Mesendoderm (in vitro differentiated cells): ENCODE data around the gene GAB3.
"Not testable (repeated sequence)": the region's sequence is repeated elsewhere in the genome, so short reads cannot be mapped to it uniquely, and the experiment has no call there.

ENCODE experiments used
- DNase-seq: peaks from one replicate; pipeline ENCODE4 v3.0.0; 2013
- H2AK5ac ChIP-seq: 2 replicates; pipeline ENCODE4 v1.6.1; 2013; ENCODE audit warnings: low read length, inconsistent platforms
- H2BK120ac ChIP-seq: 2 replicates; pipeline ENCODE4 v1.6.1; 2013; ENCODE audit warnings: low read depth, mild to moderate bottlenecking, low read length, moderate library complexity, mixed read lengths
- H2BK15ac ChIP-seq: replicated peaks from 2 replicates; pipeline ENCODE4 v1.6.1; 2013; ENCODE audit warnings: low read depth, mild to moderate bottlenecking, moderate library complexity
- H2BK5ac ChIP-seq: 2 replicates; pipeline ENCODE4 v1.6.1; 2013; ENCODE audit warnings: low read length, inconsistent platforms
- H3K18ac ChIP-seq: 2 replicates; pipeline ENCODE4 v1.6.1; 2013; ENCODE audit warnings: mild to moderate bottlenecking, low read length, mixed read lengths
- H3K23ac ChIP-seq: one replicate; pipeline ENCODE4 v1.6.1; 2013; ENCODE audit warnings: low read length
- H3K27ac ChIP-seq: 2 replicates; pipeline ENCODE4 v1.5.1; 2013; ENCODE audit warnings: low read depth, mild to moderate bottlenecking, inconsistent platforms, low read length, moderate library complexity
- H3K27me3 ChIP-seq: 2 replicates; pipeline ENCODE4 v1.6.1; 2013; ENCODE audit warnings: low read length, control low read depth, mild to moderate bottlenecking, inconsistent platforms; ENCODE audit not compliant: insufficient read depth, poor library complexity
- H3K36me3 ChIP-seq: 2 replicates; pipeline ENCODE4 v1.6.1; 2013; ENCODE audit warnings: low read length, inconsistent platforms; ENCODE audit not compliant: control insufficient read depth, insufficient read depth
- H3K4ac ChIP-seq: one replicate; pipeline ENCODE4 v1.6.1; 2013; ENCODE audit warnings: low read depth, mild to moderate bottlenecking, low read length, moderate library complexity
- H3K4me1 ChIP-seq: 2 replicates; pipeline ENCODE4 v1.6.1; 2013; ENCODE audit warnings: low read depth, low read length, inconsistent platforms; ENCODE audit not compliant: control insufficient read depth
- H3K4me2 ChIP-seq: 2 replicates; pipeline ENCODE4 v1.6.1; 2013; ENCODE audit warnings: low read length
- H3K4me3 ChIP-seq: 2 replicates; pipeline ENCODE4 v1.5.1; 2013; ENCODE audit warnings: mild to moderate bottlenecking, low read length
- H3K56ac ChIP-seq: one replicate; pipeline ENCODE4 v1.6.1; 2013; ENCODE audit warnings: low read length
- H3K79me1 ChIP-seq: 2 replicates; pipeline ENCODE4 v1.6.1; 2013; ENCODE audit warnings: low read length, inconsistent platforms
- H3K79me2 ChIP-seq: 2 replicates; pipeline ENCODE4 v1.6.1; 2013; ENCODE audit warnings: mild to moderate bottlenecking, low read length; ENCODE audit not compliant: control insufficient read depth, insufficient read depth
- H3K9ac ChIP-seq: 2 replicates; pipeline ENCODE4 v1.6.1; 2013; ENCODE audit warnings: low read length, inconsistent platforms
- H4K5ac ChIP-seq: one replicate; pipeline ENCODE4 v1.6.1; 2013; ENCODE audit warnings: low read length
- H4K8ac ChIP-seq: one replicate; pipeline ENCODE4 v1.6.1; 2013; ENCODE audit warnings: low read depth, mild to moderate bottlenecking, control low read depth, low read length, moderate library complexity
- WGBS: extraction: QIAGEN DNeasy Blood & Tissue Kit; methylation state at CpG from one replicate; pipeline ENCODE4 v1.1.7; 2013; ENCODE audit warnings: low lambda C conversion rate, missing lambda C conversion rate; ENCODE audit not compliant: insufficient coverage; ENCODE audit errors: extremely low coverage; 5-methylcytosine and 5-hydroxymethylcytosine counted together

The GAB3 gene

GRCh38 chrX:154650221-154650510, 100.7 kb downstream of the GAB3 start:
- H2BK120ac ChIP-seq, result no peak overlapping the region
- H3K23ac ChIP-seq, result no peak overlapping the region
- no peak overlapping the region for H2AK5ac ChIP-seq
- no peak overlapping the region for H3K4ac ChIP-seq
- no peak overlapping the region for H3K18ac ChIP-seq
- no peak overlapping the region for H2BK5ac ChIP-seq
- DNase-seq, result no peak
- H3K4me1 ChIP-seq, result no peaks in the 10 kb centered on the region
- no peak overlapping the region for H2BK15ac ChIP-seq
- H3K4me3 ChIP-seq, result no peak overlapping the region
- no peak overlapping the region for H3K27ac ChIP-seq
- no peak overlapping the region for H4K5ac ChIP-seq
- no peaks in the 10 kb centered on the region for H3K36me3 ChIP-seq
- no peaks in the 10 kb centered on the region for H3K79me2 ChIP-seq
- no peak overlapping the region for H3K4me2 ChIP-seq
- H3K27me3 ChIP-seq, result no peaks in the 10 kb centered on the region
- no peak overlapping the region for H3K56ac ChIP-seq
- H3K79me1 ChIP-seq, result no peaks in the 10 kb centered on the region
- no peak overlapping the region for H3K9ac ChIP-seq
- WGBS, result no CpG with 5 or more reads among the region's 13 CpGs
- no peak overlapping the region for H4K8ac ChIP-seq

DNA sequence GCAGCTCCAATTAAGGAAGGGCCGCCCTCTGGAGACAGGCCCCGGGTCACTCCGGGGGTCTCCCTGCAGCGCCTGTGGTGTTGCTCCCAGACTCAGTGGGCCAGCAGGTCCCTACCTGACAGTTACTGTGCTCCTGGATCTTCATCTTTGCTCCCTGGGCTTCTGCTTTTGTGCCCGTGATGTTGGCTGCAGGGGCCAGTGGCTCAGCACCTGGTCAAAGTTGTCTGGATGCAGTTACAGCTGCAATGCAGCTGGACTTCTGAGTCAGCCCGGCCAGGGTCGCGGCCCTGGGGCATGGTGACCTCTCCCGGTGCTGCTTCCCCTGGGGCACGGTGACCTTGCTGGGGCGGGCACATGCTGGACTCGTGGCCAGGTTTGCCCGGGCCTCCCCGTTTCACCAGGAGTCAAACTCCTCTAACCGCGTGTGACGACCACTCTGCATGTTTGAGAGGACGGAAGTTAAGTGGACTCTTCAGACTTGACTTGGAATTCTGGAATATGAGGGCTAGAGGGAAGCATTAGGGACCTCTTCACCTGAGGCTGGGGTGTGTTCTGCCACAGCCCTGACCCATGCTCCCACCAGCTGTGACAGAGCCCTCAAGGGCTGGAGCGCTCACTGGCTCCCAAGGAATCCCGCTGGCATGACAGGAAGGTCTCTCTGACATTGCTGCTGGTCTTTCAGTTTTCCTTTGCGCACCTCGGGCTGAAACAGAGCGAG, 101.2 kb downstream of the GAB3 start:
- no peak for DNase-seq
- no CpG with 5 or more reads among the region's 23 CpGs for WGBS

DNA sequence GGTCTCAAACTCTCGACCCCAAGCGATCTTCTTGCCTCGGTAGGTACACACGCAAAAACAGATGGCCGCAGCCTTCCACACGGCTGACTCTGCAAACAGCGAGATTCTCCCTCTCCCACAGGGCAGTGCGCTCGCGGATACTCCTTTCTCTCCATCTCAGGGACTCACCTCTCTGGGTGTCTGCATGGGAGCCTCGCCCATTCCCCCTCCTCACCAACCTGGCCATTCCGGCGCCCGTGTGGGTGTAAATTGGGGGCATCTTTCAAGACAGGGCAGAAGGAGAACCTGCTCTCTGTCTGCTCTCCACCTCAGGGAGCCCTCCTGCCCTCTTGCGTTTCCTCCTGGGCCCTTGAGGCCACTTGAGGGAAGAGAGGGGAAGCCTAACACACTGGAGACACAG, 101.9 kb downstream of the GAB3 start:
- no peaks in the 10 kb centered on the region for H3K79me1 ChIP-seq
- no peak overlapping the region for H3K56ac ChIP-seq
- H3K4me3 ChIP-seq, result no peak overlapping the region
- no CpG with 5 or more reads among the region's 15 CpGs for WGBS
- H2BK5ac ChIP-seq, result no peak overlapping the region
- H3K18ac ChIP-seq, result no peak overlapping the region
- no peak overlapping the region for H2BK15ac ChIP-seq
- H4K5ac ChIP-seq, result no peak overlapping the region
- H3K27me3 ChIP-seq, result no peaks in the 10 kb centered on the region
- no peak overlapping the region for H3K4me2 ChIP-seq
- H3K79me2 ChIP-seq, result no peaks in the 10 kb centered on the region
- H3K36me3 ChIP-seq, result no peaks in the 10 kb centered on the region
- no peak for DNase-seq
- H4K8ac ChIP-seq, result no peak overlapping the region
- no peak overlapping the region for H3K4ac ChIP-seq
- no peak overlapping the region for H3K9ac ChIP-seq
- H3K23ac ChIP-seq, result no peak overlapping the region
- no peak overlapping the region for H2AK5ac ChIP-seq
- no peaks in the 10 kb centered on the region for H3K4me1 ChIP-seq
- H3K27ac ChIP-seq, result no peak overlapping the region
- H2BK120ac ChIP-seq, result no peak overlapping the region

More for the DNA sequence above, 101.2 kb downstream of the GAB3 start:
- no peaks in the 10 kb centered on the region for H3K79me1 ChIP-seq
- no peaks in the 10 kb centered on the region for H3K27me3 ChIP-seq
- no peak overlapping the region for H3K9ac ChIP-seq
- no peaks in the 10 kb centered on the region for H3K4me1 ChIP-seq
- H3K79me2 ChIP-seq, result no peaks in the 10 kb centered on the region
- H3K4ac ChIP-seq, result no peak overlapping the region
- no peak overlapping the region for H3K18ac ChIP-seq
- no peak overlapping the region for H4K8ac ChIP-seq
- H3K23ac ChIP-seq, result no peak overlapping the region
- no peak overlapping the region for H4K5ac ChIP-seq
- no peak overlapping the region for H3K27ac ChIP-seq
- H2BK5ac ChIP-seq, result no peak overlapping the region
- H2BK120ac ChIP-seq, result no peak overlapping the region
- no peak overlapping the region for H2BK15ac ChIP-seq
- no peaks in the 10 kb centered on the region for H3K36me3 ChIP-seq
- no peak overlapping the region for H3K56ac ChIP-seq
- no peak overlapping the region for H2AK5ac ChIP-seq
- H3K4me2 ChIP-seq, result no peak overlapping the region
- H3K4me3 ChIP-seq, result no peak overlapping the region

DNA sequence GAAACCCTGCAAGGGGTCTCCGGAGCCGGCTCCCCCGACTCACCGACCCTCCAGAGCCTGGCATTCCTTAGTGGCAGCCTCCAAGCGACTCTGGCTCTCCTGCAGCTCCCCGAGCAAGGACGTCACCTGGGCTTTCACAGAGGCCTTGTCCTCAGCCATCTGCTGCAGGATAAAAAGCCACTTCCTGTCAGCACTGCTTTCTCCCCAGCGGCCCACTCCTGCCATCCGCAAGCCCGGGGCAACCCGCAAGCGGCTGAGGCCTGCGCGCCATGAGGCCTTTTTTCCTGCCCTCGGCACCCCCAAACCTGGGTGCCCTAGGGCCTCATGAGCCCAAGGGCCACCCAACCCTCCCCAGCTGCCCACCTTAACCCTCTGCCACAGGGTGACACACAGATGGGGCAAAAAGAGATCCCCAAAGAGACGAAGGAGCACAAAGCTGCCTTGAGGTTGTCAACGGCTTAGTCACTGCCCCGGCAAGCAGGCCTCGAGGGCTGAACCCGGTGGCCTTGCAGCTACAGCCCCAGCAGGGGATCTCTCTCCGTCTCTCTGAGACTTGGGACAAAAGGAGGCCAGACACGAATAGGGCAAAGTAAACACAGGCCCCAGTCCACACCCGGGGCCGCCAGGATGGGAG, 105.0 kb downstream of the GAB3 start:
- not testable (repeated sequence) for H2BK5ac ChIP-seq, H3K27me3 ChIP-seq, DNase-seq, H3K23ac ChIP-seq, H3K9ac ChIP-seq, H2BK15ac ChIP-seq, H3K79me2 ChIP-seq, H4K5ac ChIP-seq, H3K36me3 ChIP-seq, H3K27ac ChIP-seq, H3K4ac ChIP-seq, H3K4me3 ChIP-seq, H2BK120ac ChIP-seq, H3K4me2 ChIP-seq, H3K4me1 ChIP-seq, H2AK5ac ChIP-seq, H3K18ac ChIP-seq, H3K56ac ChIP-seq, H3K79me1 ChIP-seq, H4K8ac ChIP-seq
- WGBS, result no CpG with 5 or more reads among the region's 24 CpGs

DNA sequence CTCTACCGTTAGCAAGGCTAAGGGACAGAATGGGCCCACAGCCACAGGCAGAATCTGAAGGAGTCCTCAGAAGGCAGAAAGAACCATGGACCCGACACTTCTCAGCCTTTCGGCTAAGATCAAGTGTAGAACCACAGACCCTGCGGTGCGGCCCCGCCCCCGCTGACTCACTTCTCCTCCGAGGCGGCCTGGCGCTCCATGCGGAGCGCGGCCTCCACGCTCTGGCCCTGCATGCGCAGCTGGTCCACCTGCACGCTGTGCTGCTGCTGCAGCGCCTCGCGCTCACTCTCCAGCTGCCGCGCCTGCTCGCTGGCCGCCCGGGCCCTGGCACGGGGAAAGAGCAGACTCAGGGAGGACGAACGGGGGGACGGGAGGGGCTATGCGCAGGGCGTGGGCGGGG, 107.2 kb downstream of the GAB3 start:
- not testable (repeated sequence) for H3K27ac ChIP-seq, H3K79me2 ChIP-seq, DNase-seq, H3K4me1 ChIP-seq, H4K5ac ChIP-seq, H3K36me3 ChIP-seq, H3K4ac ChIP-seq, H3K4me3 ChIP-seq, H2BK5ac ChIP-seq, H3K23ac ChIP-seq, H3K27me3 ChIP-seq, H3K4me2 ChIP-seq, H3K9ac ChIP-seq, H3K56ac ChIP-seq, H2BK120ac ChIP-seq, H3K79me1 ChIP-seq, H4K8ac ChIP-seq, H2AK5ac ChIP-seq, H2BK15ac ChIP-seq, H3K18ac ChIP-seq
- no CpG with 5 or more reads among the region's 31 CpGs for WGBS

DNA sequence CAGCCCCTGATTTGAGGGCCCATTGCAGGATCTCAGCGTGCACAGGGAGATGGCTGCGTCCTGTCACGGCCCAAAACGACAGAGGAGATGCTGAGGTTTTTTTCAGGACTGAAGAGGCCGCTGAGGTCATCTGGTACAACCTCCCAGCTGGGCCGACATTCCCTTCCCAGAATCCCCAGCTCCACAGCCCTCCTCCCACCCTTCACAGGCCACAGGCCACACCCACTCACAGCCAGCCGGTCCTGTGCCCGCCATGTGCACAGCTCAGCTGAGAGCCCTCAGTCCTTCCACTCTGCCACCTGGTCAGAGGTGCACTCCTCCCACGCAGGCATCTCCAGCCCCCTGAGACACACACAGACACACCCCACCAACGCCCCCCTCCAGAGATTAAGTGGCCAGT, 109.1 kb downstream of the GAB3 start:
- not testable (repeated sequence) for H3K18ac ChIP-seq, H4K8ac ChIP-seq, H3K4ac ChIP-seq, H3K79me1 ChIP-seq, H2AK5ac ChIP-seq, H3K36me3 ChIP-seq, H3K27ac ChIP-seq, H3K56ac ChIP-seq, H2BK120ac ChIP-seq, H3K4me2 ChIP-seq, H3K4me3 ChIP-seq, H2BK5ac ChIP-seq, H3K4me1 ChIP-seq, H3K79me2 ChIP-seq, H3K27me3 ChIP-seq, H4K5ac ChIP-seq, H3K23ac ChIP-seq, DNase-seq, H3K9ac ChIP-seq, H2BK15ac ChIP-seq
- WGBS, result no CpG with 5 or more reads among the region's 10 CpGs
